DOHH2 (cell line): ENCODE data around the gene DNAI1.

Experiments used
- H3F3A ChIP-seq: fragments of 200-600 bp; sonication (generic), shearing (Covaris generic); 2 replicates; pipeline ENCODE4 v1.6.0; 2016; ENCODE audit warnings: antibody characterized with exemption, mild to moderate bottlenecking; ENCODE audit not compliant: control insufficient read depth, insufficient read depth
- H3K27ac ChIP-seq: fragments of 200-600 bp; sonication (generic); 2 replicates; pipeline ENCODE4 v1.5.1; 2014; ENCODE audit warnings: low read depth, mild to moderate bottlenecking, low read length, moderate library complexity
- H3K27me3 ChIP-seq: fragments of 200-600 bp; sonication (generic); 2 replicates; pipeline ENCODE4 v1.6.1; 2014; ENCODE audit warnings: mild to moderate bottlenecking, low read length, mixed read lengths; ENCODE audit not compliant: control insufficient read depth
- H3K36me3 ChIP-seq: fragments of 200-600 bp; sonication (generic); 2 replicates; pipeline ENCODE4 v1.6.1; 2014; ENCODE audit warnings: mild to moderate bottlenecking, low read length, moderate library complexity, mixed read lengths; ENCODE audit not compliant: control insufficient read depth
- H3K4me1 ChIP-seq: fragments of 200-600 bp; sonication (generic); 2 replicates; pipeline ENCODE4 v1.6.1; 2014; ENCODE audit warnings: mild to moderate bottlenecking, low read length, mixed read lengths; ENCODE audit not compliant: control insufficient read depth
- H3K4me2 ChIP-seq: fragments of 200-600 bp; sonication (generic); 2 replicates; pipeline ENCODE4 v1.6.0; 2014; ENCODE audit warnings: mild to moderate bottlenecking, low read length, moderate library complexity
- H3K4me3 ChIP-seq: fragments of 200-600 bp; sonication (generic); 2 replicates; pipeline ENCODE4 v1.5.1; 2014; ENCODE audit warnings: mild to moderate bottlenecking, low read length, mixed read lengths
- H3K79me2 ChIP-seq: fragments of 200-600 bp; sonication (generic); 2 replicates; pipeline ENCODE4 v1.6.1; 2014; ENCODE audit warnings: mild to moderate bottlenecking, low read length, mixed read lengths; ENCODE audit not compliant: control insufficient read depth
- H3K9me2 ChIP-seq: fragments of 200-600 bp; sonication (generic); replicated peaks from 2 replicates; pipeline ENCODE4 v1.6.1; 2014; ENCODE audit warnings: mild to moderate bottlenecking, low read length, mixed read lengths; ENCODE audit not compliant: control insufficient read depth
- H3K9me3 ChIP-seq: fragments of 200-600 bp; sonication (generic); 2 replicates; pipeline ENCODE4 v1.6.1; 2014; ENCODE audit warnings: antibody characterized with exemption, low read length, mixed read lengths; ENCODE audit not compliant: control insufficient read depth, insufficient read depth
- H4K20me1 ChIP-seq: fragments of 200-600 bp; sonication (generic); 2 replicates; pipeline ENCODE4 v1.6.0; 2014; ENCODE audit warnings: low read depth, mild to moderate bottlenecking, antibody characterized with exemption, low read length, moderate library complexity; ENCODE audit not compliant: control insufficient read depth, insufficient read depth
- CTCF ChIP-seq: fragments of 200-600 bp; sonication (generic); IDR thresholded peaks from one replicate; pipeline ENCODE4 v1.5.1; 2014; ENCODE audit warnings: antibody characterized with exemption, mild to moderate bottlenecking, low read depth, low read length; ENCODE audit not compliant: poor library complexity, severe bottlenecking
- EZH2phosphoT487 ChIP-seq: fragments of 200-600 bp; sonication (generic); IDR thresholded peaks from 2 replicates; pipeline ENCODE4 v1.6.1; 2017; ENCODE audit warnings: borderline replicate concordance, mild to moderate bottlenecking, antibody characterized with exemption, low read length, moderate library complexity, mixed read lengths

Gene DNAI1

GRCh38 chr9:34446468-34446891 lies 12.1 kb upstream of the DNAI1 start:
- Histone ChIP-seq H3K4me3 (no peak overlapping the region), H3K79me2 (no peaks in the 10 kb centered on the region), H3K27ac (no peak overlapping the region), H3K36me3 (no peaks in the 10 kb centered on the region), H3K4me1 (no peaks in the 10 kb centered on the region), H3K9me3 (no peaks in the 10 kb centered on the region), H3K4me2 (no peak overlapping the region), H4K20me1 (no peaks in the 10 kb centered on the region), H3K27me3 (no peaks in the 10 kb centered on the region), H3F3A (no peaks in the 10 kb centered on the region), H3K9me2 (no peaks in the 10 kb centered on the region)
- no peak for TF ChIP-seq EZH2phosphoT487
- no peak for TF ChIP-seq CTCF

- Histone ChIP-seq H3K4me2 (no peak overlapping the region), H3K4me3 (no peak overlapping the region), H3K79me2 (no peaks in the 10 kb centered on the region), H3K9me3 (no peaks in the 10 kb centered on the region), H3K36me3 (no peaks in the 10 kb centered on the region), H3K27ac (no peak overlapping the region), H3F3A (no peaks in the 10 kb centered on the region), H4K20me1 (no peaks in the 10 kb centered on the region), H3K27me3 (no peaks in the 10 kb centered on the region), H3K9me2 (no peaks in the 10 kb centered on the region), H3K4me1 (no peaks in the 10 kb centered on the region)
- TF ChIP-seq EZH2phosphoT487 (no peak), CTCF (no peak)
Measured at GRCh38 chr9:34446951-34447350, 11.7 kb upstream of the DNAI1 start.

GRCh38 chr9:34450644-34451043 lies 8.0 kb upstream of the DNAI1 start:
- H3K27ac ChIP-seq: no peak overlapping the region
- no peaks in the 10 kb centered on the region for H3K79me2 ChIP-seq
- H3K4me2 ChIP-seq: no peak overlapping the region
- TF ChIP-seq CTCF: no peak
- no peaks in the 10 kb centered on the region for H3K4me1 ChIP-seq
- H3K9me3 ChIP-seq: no peaks in the 10 kb centered on the region
- H3K4me3 ChIP-seq: no peak overlapping the region
- H3F3A ChIP-seq: no peaks in the 10 kb centered on the region
- H3K27me3 ChIP-seq: no peaks in the 10 kb centered on the region
- H3K36me3 ChIP-seq: no peaks in the 10 kb centered on the region
- no peaks in the 10 kb centered on the region for H3K9me2 ChIP-seq
- no peaks in the 10 kb centered on the region for H4K20me1 ChIP-seq

- no peak overlapping the region for H3K4me3 ChIP-seq
- no peak overlapping the region for H3K4me2 ChIP-seq
- no peak for TF ChIP-seq CTCF
- TF ChIP-seq EZH2phosphoT487: no peak
- no peaks in the 10 kb centered on the region; the same call in 1 of the 2 replicates for H3K4me1 ChIP-seq
- no peaks in the 10 kb centered on the region for H3K79me2 ChIP-seq
- no peaks in the 10 kb centered on the region for H3K27me3 ChIP-seq
- no peak overlapping the region for H3K27ac ChIP-seq
- no peaks in the 10 kb centered on the region for H3F3A ChIP-seq
- no peaks in the 10 kb centered on the region for H3K9me2 ChIP-seq
- no peaks in the 10 kb centered on the region for H3K9me3 ChIP-seq
- H3K36me3 ChIP-seq: no peaks in the 10 kb centered on the region
- H4K20me1 ChIP-seq: no peaks in the 10 kb centered on the region
Measured at GRCh38 chr9:34451135-34451534, 7.5 kb upstream of the DNAI1 start.
